PC-9 (cell line): ENCODE data around the gene DNAH9.

ENCODE experiments used
- EZH2 ChIP-seq: fragments of 200-600 bp; sonication (generic); IDR thresholded peaks from 2 replicates; pipeline ENCODE4 v1.8.0; 2017; ENCODE audit warnings: antibody characterized with exemption, low read depth
- TF ChIP-seq, protein P1 (sequence below): fragments of 200-600 bp; sonication (generic); conservative IDR thresholded peaks from 2 replicates; pipeline ENCODE4 v1.6.1; 2017; ENCODE audit warnings: mixed run types, antibody characterized with exemption, mild to moderate bottlenecking, moderate library complexity

DNA sequence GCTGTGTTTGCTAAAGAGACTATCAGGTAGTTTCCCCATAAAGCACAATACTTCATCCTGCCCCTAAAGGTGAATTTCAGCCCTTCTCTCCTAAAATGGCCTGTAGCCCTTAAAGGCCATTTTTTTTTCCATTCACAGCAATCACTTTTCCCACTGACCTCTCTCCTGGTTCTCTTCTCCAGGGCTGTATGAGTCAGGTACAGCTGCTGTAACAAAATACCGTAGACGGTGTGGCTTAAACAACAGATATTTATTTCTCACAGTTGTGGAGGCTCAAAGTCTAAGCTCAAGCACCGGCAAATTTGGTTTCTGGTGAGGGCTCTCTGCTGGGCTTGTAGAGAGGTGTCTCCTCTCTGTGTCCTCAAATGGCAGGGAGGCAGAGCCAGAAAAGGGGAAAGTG, 354.3 kb downstream of the DNAH9 start:
- TF ChIP-seq, protein P1, sequence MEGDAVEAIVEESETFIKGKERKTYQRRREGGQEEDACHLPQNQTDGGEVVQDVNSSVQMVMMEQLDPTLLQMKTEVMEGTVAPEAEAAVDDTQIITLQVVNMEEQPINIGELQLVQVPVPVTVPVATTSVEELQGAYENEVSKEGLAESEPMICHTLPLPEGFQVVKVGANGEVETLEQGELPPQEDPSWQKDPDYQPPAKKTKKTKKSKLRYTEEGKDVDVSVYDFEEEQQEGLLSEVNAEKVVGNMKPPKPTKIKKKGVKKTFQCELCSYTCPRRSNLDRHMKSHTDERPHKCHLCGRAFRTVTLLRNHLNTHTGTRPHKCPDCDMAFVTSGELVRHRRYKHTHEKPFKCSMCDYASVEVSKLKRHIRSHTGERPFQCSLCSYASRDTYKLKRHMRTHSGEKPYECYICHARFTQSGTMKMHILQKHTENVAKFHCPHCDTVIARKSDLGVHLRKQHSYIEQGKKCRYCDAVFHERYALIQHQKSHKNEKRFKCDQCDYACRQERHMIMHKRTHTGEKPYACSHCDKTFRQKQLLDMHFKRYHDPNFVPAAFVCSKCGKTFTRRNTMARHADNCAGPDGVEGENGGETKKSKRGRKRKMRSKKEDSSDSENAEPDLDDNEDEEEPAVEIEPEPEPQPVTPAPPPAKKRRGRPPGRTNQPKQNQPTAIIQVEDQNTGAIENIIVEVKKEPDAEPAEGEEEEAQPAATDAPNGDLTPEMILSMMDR = no peak
- no peak for TF ChIP-seq EZH2
